NCI-H345 treated with DMSO at 0.1 percent for 48 hours (cell line): Measurements from ENCODE around the gene IPO5.

Source experiments
- DNase-seq: peaks from one replicate; lab custom pipeline; 2025; ENCODE audit not compliant: unreplicated experiment; lab: John Stamatoyannopoulos, UW

Gene IPO5

DNA sequence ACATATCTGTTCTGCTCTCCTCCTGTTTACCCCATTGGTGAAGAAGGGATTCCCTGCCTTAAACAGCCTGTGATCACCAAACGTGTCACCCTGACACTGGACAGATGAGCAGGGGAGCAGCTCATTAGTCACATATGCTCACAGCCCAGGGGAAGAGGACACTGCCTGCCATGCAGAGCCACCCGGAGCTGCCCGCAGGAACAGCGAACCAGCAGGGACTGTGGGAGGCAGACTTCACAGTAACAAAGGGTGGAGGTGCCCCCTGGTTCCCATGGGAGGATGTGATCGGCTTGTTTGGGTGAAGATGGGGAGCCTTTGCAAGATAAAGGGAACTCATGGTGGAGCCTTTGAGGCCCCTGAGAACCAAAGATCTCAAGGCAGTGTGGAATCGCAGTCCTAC, 100.8 kb downstream of the IPO5 start:
- no peak for DNase-seq

GRCh38 chr13:98055623-98056022, 102.1 kb downstream of the IPO5 start:
- no peak for DNase-seq

- no peak for DNase-seq
These were observed 103.5 kb downstream of the IPO5 start for GRCh38 chr13:98056839-98057410.

- DNase-seq, result no peak
These were observed 105.8 kb downstream of the IPO5 start for GRCh38 chr13:98059276-98059675.

DNA sequence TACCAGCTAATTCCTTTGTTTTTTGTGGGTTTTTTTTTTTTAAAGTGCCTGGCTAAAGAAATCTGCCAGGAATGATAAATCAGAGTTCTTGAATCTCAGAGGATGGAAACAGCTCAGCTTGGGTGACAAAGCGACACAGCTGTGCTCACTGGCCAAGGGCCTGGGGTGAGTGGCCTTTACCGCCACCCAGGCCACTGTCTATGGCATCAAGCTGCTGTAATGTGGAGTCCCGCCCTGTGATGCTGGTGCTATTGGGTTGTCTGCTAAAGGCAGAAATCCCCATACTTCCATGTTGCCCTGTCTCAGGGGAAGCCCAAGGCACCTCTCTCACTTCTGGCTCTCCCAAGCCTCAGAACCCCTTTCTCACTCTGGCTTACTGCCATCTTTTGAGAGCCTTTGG, 106.8 kb downstream of the IPO5 start:
- DNase-seq, result no peak

GRCh38 chr13:98065468-98065867, 112.0 kb downstream of the IPO5 start:
- DNase-seq, result no peak

GRCh38 chr13:98066636-98067035, 113.2 kb downstream of the IPO5 start:
- DNase-seq, result no peak

DNA sequence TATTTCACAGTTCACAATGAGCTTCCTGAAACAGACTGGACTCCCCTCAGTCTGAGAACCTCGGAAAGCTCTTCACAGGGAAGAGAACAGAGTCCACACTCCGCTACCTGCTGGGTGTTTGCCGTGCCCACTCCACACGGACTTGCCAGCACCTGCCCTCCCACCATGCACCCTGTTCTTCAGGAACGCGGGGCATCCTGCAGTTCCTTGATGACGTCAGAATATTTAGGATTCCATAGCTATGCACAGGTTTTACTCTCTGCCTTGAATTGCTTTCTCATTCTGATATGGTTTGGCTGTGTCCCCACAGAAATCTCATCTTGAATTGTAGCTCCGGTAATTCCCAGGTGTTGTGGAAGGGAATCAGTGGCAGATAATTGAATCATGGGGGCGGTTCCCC, 115.0 kb downstream of the IPO5 start:
- DNase-seq, result no peak

- no peak for DNase-seq
These were observed 116.5 kb downstream of the IPO5 start for GRCh38 chr13:98069985-98070384.

DNA sequence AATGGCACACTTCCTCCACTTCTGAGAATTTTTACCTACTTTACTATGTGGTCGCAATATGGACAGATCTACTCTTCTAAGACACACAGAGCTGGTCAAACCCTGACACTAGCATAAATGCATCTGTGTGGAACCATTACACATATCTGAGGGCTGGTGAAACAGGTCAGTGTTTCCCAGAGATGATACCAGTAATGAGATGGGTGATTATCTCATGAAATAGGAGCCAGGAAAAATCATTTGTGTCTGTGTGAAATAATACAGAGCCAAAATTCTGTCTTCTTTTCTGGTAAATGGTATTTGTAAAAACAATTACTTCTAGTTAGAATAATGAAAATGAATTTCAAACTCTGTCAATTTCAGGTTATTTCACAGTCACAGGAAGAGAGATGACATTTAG, 117.8 kb downstream of the IPO5 start:
- DNase-seq, result no peak

- no peak for DNase-seq
These were observed 119.0 kb downstream of the IPO5 start for GRCh38 chr13:98072476-98072875.
